ENCODE results near the gene CAPN12.

GRCh38 chr19:38685666-38686529, 58.4 kb downstream of the CAPN12 start:
- TF ChIP-seq ATF3 (IDR thresholded peaks at IDR 0.05) (no peak), POLR2A (IDR thresholded peaks at IDR 0.05; ENCODE audit: borderline replicate concordance, extremely low read depth, insufficient read depth, insufficient read length) (no peak), EZH2 (IDR thresholded peaks at IDR 0.05) (no peak)
